Activated T-cell treated with anti-CD3 and anti-CD28 coated beads, Interleukin-2, amount 50 U/mL, for 4 hours (primary cell): Measurements from ENCODE around the gene GMCL2. TPM values are rescaled to one million over a fixed set of nuclear protein-coding genes. Genes with fewer than 3 reads are reported as not detected.
"Not testable (repeated sequence)": the region's sequence is repeated elsewhere in the genome, so short reads cannot be mapped to it uniquely, and the experiment has no call there.

ENCODE experiments used
- ATAC-seq, 2 donors: fragments of 200-7000 bp; cut with Tn5 transposase; one replicate each; pipeline ENCODE4 v1.10.0; 2021
- DNase-seq: peaks from one replicate; pipeline ENCODE4 v3.0.0-alpha.2; 2020
- H3K27me3 Mint-ChIP-seq: one replicate; pipeline ENCODE4 v1.8.0; 2021; ENCODE audit warnings: low read depth, mixed read lengths
- H3K36me3 Mint-ChIP-seq: one replicate; pipeline ENCODE4 v1.8.0; 2022; ENCODE audit warnings: mixed read lengths; ENCODE audit not compliant: insufficient read depth
- H3K4me1 Mint-ChIP-seq: one replicate; pipeline ENCODE4 v1.8.0; 2021; ENCODE audit warnings: low read depth, mixed read lengths
- H3K4me3 Mint-ChIP-seq: one replicate; pipeline ENCODE4 v1.8.0; 2021; ENCODE audit warnings: mild to moderate bottlenecking, moderate library complexity, mixed read lengths
- H3K9me3 Mint-ChIP-seq: one replicate; pipeline ENCODE4 v1.8.0; 2021; ENCODE audit warnings: mixed read lengths
- total RNA-seq, 3 donors: library from RNA; stranded (reverse); gene quantifications; one replicate each; pipeline ENCODE4 v1.2.1, GENCODE V29; 2021

The GMCL2 gene
- total RNA-seq, 3 donors from 2014 or later = not detected

- Mint-ChIP-seq H3K27me3 (peaks cover 2% of the 10 kb centered on the region), H3K36me3 (peaks cover 47% of the 10 kb centered on the region), H3K4me1 (peaks cover 31% of the 10 kb centered on the region), H3K4me3 (peak overlapping the region; percentile 95), H3K9me3 (no peaks in the 10 kb centered on the region)
- DNase-seq (no peak), ATAC-seq (no peak)
Observed at GRCh38 chr5:178205749-178206047, 18.5 kb upstream of the GMCL2 start.

DNA sequence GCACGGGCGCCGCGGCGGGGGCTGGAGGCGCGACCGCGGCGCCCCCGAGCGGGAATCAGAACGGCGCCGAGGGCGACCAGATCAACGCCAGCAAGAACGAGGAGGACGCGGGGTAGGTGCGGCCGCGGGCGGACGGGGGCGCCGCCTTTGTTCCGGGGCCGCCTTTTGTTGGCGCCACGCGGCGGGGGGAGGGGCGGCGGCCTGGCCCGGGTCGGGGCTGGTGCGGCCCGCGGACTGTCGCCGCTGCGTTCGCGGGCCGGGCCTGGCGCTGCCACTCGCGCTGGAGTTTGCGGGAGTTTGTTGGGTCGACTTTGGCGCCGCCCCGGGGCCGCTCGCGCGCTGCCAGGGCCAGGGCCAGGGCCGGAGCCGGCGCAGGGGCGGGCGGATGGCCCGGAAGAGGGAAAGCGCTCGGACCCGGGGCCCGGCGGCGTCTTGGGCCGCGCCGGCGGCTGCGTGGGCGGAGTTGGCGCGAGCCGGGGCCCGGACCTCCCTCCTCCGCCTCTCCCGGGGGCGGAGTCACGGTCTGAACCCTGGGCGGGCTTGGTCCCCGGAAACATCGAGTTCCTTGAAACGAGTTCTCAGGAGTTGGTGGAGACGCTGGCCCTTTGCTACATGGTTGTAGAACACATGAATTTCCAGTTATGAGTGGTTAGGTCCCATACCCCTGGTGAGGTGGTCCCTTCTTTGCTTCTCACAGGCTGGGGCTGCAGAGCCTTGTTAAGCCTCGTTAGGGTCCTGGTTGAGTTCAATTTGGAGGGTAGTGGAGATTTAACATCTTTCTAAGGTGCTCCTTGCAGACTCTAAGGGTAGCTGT is 18.0 kb upstream of the GMCL2 start:
- Mint-ChIP-seq H3K4me1 (peaks cover 31% of the 10 kb centered on the region), H3K36me3 (peaks cover 42% of the 10 kb centered on the region), H3K9me3 (no peaks in the 10 kb centered on the region), H3K4me3 (peak overlapping the region; percentile 97), H3K27me3 (peaks cover 2% of the 10 kb centered on the region)
- DNase-seq (peak; percentile 68), ATAC-seq (peak; percentile 39 to 42)

DNA sequence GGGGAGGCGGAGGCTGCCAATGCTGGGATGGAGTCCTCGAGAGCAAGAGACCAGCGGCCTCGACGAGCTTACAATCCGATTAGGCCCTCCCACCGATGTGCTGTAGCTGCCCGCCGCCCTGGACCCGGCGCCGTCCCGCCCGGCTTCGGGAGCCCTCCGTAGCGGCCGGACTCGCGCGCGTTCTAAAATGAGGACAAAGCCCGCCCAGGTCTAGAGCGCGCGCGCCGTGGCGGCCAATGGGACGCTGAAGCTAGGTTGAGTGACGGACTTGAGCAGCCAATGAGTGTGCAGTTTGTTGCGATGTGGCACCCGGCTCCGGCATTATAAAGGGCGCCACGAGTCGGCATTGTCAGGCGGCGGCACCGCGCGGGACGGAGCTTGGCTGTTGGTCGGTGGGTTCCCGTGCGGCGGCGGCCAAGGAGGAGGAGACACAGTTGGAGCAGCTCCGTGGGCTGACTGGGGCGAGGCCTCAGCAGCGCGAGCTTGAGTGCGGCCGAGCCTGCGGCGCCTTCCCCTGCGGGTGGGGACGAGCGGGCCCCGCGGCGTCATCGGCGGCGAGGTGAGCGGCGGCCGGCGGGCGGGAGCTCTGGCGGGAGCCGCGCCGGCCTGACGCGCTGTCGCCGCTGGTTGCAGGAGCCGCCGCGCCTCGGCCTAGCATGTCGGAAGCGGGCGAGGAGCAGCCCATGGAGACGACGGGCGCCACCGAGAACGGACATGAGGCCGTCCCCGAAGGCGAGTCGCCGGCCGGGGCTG is 17.2 kb upstream of the GMCL2 start, which contains the start of gene HNRNPAB:
HNRNPAB (plus strand) TSS at position 352 of the 753 bp plus-strand sequence; CDS start at position 657, 305 bp downstream.
- peaks cover 34% of the 10 kb centered on the region for H3K36me3 Mint-ChIP-seq
- H3K4me1 Mint-ChIP-seq = peaks cover 31% of the 10 kb centered on the region
- H3K4me3 Mint-ChIP-seq = peak within 1 kb of the TSS; percentile 97
- peaks cover 2% of the 10 kb centered on the region for H3K27me3 Mint-ChIP-seq
- no peaks in the 10 kb centered on the region for H3K9me3 Mint-ChIP-seq
- DNase-seq (peak; percentile 97), ATAC-seq (peak; percentile 80 to 83)

- DNase-seq = no peak
- H3K4me3 Mint-ChIP-seq = peak overlapping the region; percentile 97
- H3K27me3 Mint-ChIP-seq = peaks cover 2% of the 10 kb centered on the region
- no peaks in the 10 kb centered on the region for H3K9me3 Mint-ChIP-seq
- peaks cover 27% of the 10 kb centered on the region for H3K4me1 Mint-ChIP-seq
- H3K36me3 Mint-ChIP-seq = peaks cover 30% of the 10 kb centered on the region
- peak; percentile 13 to 20 for ATAC-seq
Observed at GRCh38 chr5:178203670-178204181, 16.6 kb upstream of the GMCL2 start.

DNA sequence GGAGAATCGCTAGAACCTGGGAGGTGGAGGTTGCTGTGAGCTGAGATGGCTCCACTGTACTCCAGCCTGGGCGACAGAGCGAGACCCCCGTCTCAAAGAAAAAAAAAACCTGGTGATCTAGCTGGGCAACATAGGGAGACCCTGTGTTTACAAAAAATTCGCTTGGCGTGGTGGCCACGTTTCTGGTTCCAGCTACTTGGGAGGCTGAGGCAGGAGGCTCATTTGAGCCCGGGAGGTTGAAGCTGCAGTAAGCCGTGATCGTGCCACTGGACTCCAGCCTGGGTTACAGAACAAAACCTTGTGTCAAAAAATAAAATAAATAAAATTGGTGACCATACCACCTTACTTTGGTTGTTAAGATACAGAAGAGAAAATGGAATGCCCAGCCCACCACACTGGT is 15.4 kb upstream of the GMCL2 start:
- peaks cover 22% of the 10 kb centered on the region for H3K36me3 Mint-ChIP-seq
- ATAC-seq (no peak), DNase-seq (no peak)
- peaks cover 2% of the 10 kb centered on the region for H3K27me3 Mint-ChIP-seq
- no peaks in the 10 kb centered on the region for H3K9me3 Mint-ChIP-seq
- H3K4me1 Mint-ChIP-seq = peaks cover 17% of the 10 kb centered on the region
- H3K4me3 Mint-ChIP-seq = peak overlapping the region; percentile 67

- H3K4me3 Mint-ChIP-seq = peak overlapping the region; percentile 5
- H3K36me3 Mint-ChIP-seq = peaks cover 18% of the 10 kb centered on the region
- H3K27me3 Mint-ChIP-seq = peaks cover 2% of the 10 kb centered on the region
- no peak for ATAC-seq
- H3K9me3 Mint-ChIP-seq = no peaks in the 10 kb centered on the region
- no peak for DNase-seq
- peaks cover 11% of the 10 kb centered on the region for H3K4me1 Mint-ChIP-seq
Observed at GRCh38 chr5:178201927-178202235, 14.7 kb upstream of the GMCL2 start.

DNA sequence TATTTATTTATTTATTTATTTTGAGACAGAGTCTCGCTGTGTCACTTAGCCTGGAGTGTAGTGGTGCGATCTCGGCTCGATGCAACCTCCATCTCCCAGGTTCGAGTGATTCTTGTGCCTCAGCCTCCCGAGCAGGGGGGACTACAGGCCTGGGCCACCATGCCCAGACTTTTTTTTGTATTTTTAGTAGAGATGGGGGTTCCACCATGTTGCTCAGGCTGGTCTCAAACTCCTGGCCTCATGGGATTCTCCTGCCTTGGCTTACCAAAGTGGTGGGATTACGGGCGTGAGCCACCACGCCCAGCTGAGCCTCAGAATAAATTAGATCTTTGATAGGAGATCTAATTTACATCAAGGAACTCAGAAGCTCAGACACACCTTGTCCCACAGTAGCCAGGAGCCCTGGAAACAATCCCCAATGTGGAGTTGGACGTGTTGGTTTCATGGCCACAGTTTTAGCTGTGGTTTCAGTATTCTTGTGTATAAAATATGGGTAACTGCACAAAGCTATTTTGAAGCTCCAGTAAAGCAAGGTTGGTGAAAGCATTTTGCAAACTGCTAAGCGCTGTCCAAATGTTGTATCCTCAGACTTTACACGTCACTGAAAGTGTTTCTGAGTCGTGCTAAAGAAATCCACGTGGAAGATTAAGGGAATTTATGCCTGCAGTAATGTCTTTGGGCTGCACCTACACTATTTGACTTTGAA is 14.2 kb upstream of the GMCL2 start:
- H3K9me3 Mint-ChIP-seq = no peaks in the 10 kb centered on the region
- H3K4me1 Mint-ChIP-seq = peaks cover 6% of the 10 kb centered on the region
- H3K4me3 Mint-ChIP-seq = no peak overlapping the region
- H3K27me3 Mint-ChIP-seq = peaks cover 2% of the 10 kb centered on the region
- H3K36me3 Mint-ChIP-seq = peaks cover 13% of the 10 kb centered on the region
- ATAC-seq = no peak
- no peak for DNase-seq

DNA sequence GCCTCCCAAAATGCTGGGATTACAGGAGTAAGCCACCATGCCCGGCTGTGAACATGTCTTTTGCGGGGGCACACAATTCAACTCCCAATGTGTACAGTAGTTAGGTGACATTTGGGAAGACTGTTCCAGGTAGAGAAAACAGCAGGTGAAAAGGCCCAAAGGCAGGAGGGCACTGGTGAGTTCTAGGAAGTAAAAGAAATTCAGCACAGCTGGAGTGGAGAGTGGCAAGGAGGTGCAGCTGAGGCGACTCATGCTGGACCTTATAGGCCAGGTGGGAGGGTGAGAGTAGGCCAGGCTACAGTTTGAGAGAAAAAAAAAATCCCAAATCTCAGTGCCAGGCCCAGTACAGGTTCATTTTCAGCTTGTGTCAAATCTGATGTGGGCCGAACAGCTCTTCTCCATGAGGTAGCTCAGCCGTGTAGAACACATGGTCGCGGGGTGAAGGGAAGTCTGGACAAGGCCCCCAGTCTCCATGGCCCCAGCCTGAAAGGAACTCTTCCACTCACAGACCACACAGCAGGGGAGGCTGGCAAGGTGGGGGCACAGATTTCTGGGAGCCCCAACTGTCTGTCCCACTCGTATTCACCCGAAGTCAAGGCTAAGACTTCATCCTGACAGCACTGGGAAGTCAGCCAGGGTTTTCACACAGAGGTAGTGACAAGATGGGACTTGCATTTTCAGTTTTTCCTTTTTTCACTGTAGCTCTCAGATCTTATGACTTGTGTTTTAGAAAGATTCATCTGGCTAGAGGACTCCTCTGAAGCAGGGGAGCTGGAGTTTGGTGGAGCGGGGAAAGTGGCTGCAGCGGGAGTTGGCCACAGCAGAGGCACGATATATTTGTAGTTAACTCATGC is 12.6 kb upstream of the GMCL2 start:
- Mint-ChIP-seq H3K36me3 (peaks cover 2% of the 10 kb centered on the region), H3K27me3 (peaks cover 2% of the 10 kb centered on the region), H3K4me1 (peaks cover 2% of the 10 kb centered on the region), H3K9me3 (no peaks in the 10 kb centered on the region), H3K4me3 (no peak overlapping the region)
- ATAC-seq (no peak), DNase-seq (no peak)

GRCh38 chr5:178198706-178199105 is 11.5 kb upstream of the GMCL2 start:
- no peak for DNase-seq
- ATAC-seq = no peak
- Mint-ChIP-seq H3K27me3 (no peaks in the 10 kb centered on the region), H3K4me3 (no peak overlapping the region), H3K9me3 (no peaks in the 10 kb centered on the region), H3K4me1 (peaks cover 9% of the 10 kb centered on the region), H3K36me3 (no peaks in the 10 kb centered on the region)

- H3K4me3 Mint-ChIP-seq, DNase-seq, H3K27me3 Mint-ChIP-seq: not testable (repeated sequence)
Observed at GRCh38 chr5:178198151-178198550, 11.0 kb upstream of the GMCL2 start.

GRCh38 chr5:178196986-178197385 is 9.8 kb upstream of the GMCL2 start:
- H3K9me3 Mint-ChIP-seq = no peaks in the 10 kb centered on the region
- DNase-seq (no peak), ATAC-seq (no peak)
- H3K4me3 Mint-ChIP-seq = no peak overlapping the region
- H3K27me3 Mint-ChIP-seq = peaks cover 6% of the 10 kb centered on the region
- no peaks in the 10 kb centered on the region for H3K36me3 Mint-ChIP-seq
- peaks cover 15% of the 10 kb centered on the region for H3K4me1 Mint-ChIP-seq

More at GRCh38 chr5:178198151-178198550, 11.0 kb upstream of the GMCL2 start:
- H3K36me3 Mint-ChIP-seq, ATAC-seq, H3K9me3 Mint-ChIP-seq: not testable (repeated sequence)
- H3K4me1 Mint-ChIP-seq = peaks cover 12% of the 10 kb centered on the region

DNA sequence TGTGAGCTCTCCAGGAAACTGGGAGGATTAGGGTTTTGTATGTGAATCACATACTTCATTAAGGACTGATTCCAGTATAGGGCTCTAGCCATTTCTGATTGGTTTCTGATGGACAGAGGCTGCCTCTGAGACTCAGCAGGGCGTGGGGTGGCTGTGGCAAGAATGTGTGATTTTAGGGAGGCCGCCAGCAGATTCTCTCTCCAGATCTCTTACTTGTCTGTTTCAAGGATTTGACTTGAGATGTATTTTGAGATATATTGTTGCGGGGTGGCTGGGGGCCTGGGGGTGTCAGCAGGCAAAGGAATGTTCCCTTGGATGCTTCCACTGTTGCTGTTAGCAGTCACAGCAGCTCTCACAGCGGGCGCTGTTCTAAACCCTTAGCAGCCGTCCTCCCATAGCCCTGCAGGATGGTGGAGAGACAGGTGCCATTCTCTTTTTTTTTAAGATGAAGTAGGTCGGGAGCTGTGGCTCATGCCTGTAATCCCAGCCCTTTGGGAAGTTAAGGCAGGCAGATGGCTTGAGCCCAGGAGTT is 9.2 kb upstream of the GMCL2 start:
- Mint-ChIP-seq H3K4me3 (no peak overlapping the region), H3K9me3 (no peaks in the 10 kb centered on the region), H3K36me3 (no peaks in the 10 kb centered on the region), H3K27me3 (peaks cover 8% of the 10 kb centered on the region), H3K4me1 (peaks cover 15% of the 10 kb centered on the region)
- DNase-seq (no peak), ATAC-seq (no peak)

DNA sequence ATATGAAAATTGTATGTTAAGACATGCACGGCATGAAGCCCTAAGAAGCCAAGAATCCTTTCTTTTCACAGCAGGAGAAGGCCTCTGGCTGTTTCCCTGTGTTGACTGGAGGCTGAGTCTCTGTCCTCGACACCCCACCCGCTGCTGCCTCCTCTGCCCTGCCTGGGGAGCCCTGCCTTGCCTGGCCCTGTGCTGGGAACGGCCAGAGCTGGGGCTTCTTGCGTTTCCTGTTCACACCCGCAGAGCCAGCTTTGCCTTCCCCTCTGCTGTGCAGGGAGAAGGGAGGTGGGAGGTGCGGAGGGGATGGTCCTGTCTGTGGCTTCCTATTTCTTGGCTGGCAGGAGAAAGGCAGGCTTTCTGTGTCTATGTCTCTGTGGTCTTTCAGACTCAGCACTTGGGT is 6.9 kb upstream of the GMCL2 start:
- Mint-ChIP-seq H3K4me3 (no peak overlapping the region), H3K27me3 (peaks cover 8% of the 10 kb centered on the region), H3K9me3 (no peaks in the 10 kb centered on the region), H3K36me3 (no peaks in the 10 kb centered on the region), H3K4me1 (peaks cover 15% of the 10 kb centered on the region)
- DNase-seq (no peak), ATAC-seq (peak; percentile 27 to 43)
